Parathyroid adenoma (tissue), 2 donors: ENCODE measurements around the gene HELT.
"Not testable (repeated sequence)": the region's sequence is repeated elsewhere in the genome, so short reads cannot be mapped to it uniquely, and the experiment has no call there.

Experiments
- H2AFZ ChIP-seq: fragments of 300-600 bp; sonication (generic); one replicate; pipeline ENCODE4 v1.7.0; 2017; ENCODE audit warnings: antibody characterized with exemption, mild to moderate bottlenecking
- H3K27ac ChIP-seq: fragments of 300-600 bp; sonication (generic); one replicate; pipeline ENCODE4 v1.7.0; 2017
- H3K27me3 ChIP-seq: fragments of 300-600 bp; sonication (generic); one replicate; pipeline ENCODE4 v1.7.0; 2017; ENCODE audit warnings: low read length; ENCODE audit not compliant: control insufficient read depth, insufficient read depth
- H3K36me3 ChIP-seq: fragments of 300-600 bp; sonication (generic); one replicate; pipeline ENCODE4 v1.7.0; 2017; ENCODE audit warnings: low read length; ENCODE audit not compliant: control insufficient read depth, insufficient read depth
- H3K4me1 ChIP-seq: fragments of 300-600 bp; sonication (generic); one replicate; pipeline ENCODE4 v1.7.0; 2017; ENCODE audit warnings: control low read depth
- H3K4me2 ChIP-seq: fragments of 300-600 bp; sonication (generic); one replicate; pipeline ENCODE4 v1.7.0; 2017; ENCODE audit warnings: low read length
- H3K4me3 ChIP-seq: fragments of 300-600 bp; sonication (generic); one replicate; pipeline ENCODE4 v1.7.0; 2017; ENCODE audit warnings: low read depth, low read length
- H3K79me2 ChIP-seq: fragments of 300-600 bp; sonication (generic); one replicate; pipeline ENCODE4 v1.7.0; 2017; ENCODE audit warnings: control low read depth
- H3K9ac ChIP-seq: fragments of 300-600 bp; sonication (generic); one replicate; pipeline ENCODE4 v1.7.0; 2017; ENCODE audit warnings: mild to moderate bottlenecking
- H3K9me3 ChIP-seq: fragments of 300-600 bp; sonication (generic); one replicate; pipeline ENCODE4 v1.7.0; 2017; ENCODE audit warnings: low read length; ENCODE audit not compliant: control insufficient read depth
- TF ChIP-seq, protein P1 (sequence below): fragments of 300-600 bp; sonication (generic); IDR thresholded peaks from one replicate; pipeline ENCODE4 v1.7.0; 2017; ENCODE audit warnings: antibody characterized with exemption, mild to moderate bottlenecking
- donor health status: primary hyperparathyroidism.

Gene HELT, protein sequence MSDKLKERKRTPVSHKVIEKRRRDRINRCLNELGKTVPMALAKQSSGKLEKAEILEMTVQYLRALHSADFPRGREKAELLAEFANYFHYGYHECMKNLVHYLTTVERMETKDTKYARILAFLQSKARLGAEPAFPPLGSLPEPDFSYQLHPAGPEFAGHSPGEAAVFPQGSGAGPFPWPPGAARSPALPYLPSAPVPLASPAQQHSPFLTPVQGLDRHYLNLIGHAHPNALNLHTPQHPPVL

DNA sequence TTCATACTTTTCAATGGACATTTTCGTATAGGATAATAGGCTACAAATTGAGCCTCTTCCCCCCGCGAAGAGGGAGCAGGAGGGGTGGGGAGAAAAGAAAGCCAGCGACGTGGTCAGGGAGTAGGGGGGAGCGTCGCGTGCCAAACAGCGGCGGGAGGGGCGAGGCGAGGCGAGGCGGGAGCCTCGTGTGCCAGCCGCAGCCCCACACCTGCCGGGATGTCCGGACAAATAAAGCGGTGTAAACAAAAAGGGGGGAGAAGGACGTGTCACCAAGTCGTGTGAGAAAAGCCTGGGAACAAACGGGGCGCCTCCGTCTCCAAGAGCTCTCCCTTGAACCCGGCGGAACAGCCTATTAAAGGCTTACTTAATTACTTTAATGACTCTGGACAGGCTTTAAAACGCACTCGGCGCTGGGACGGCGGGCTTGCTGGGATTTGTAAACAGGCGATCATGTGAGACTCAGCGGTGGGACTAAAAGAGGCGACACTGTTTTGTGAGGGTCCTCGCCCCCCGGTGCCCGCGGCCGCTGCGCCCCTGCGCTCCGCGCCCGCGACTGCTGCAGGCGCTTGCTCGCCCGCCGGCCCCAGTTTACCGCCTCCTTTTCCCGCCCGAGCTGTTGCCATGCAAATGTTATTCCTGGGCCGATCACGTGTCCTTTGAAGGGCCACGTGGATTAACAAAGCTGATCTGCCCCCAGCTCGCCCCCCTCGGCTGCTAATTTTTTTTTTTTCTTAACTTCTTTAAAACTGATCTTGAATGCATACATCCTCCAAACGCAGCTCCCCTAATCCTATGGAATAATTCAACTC lies at the start of gene HELT:
TSS of gene HELT (plus strand) at position 527 of the 809 bp plus-strand sequence. CDS start 439 bp downstream, outside the sequence.
- Histone ChIP-seq H3K36me3 (no peaks in the 10 kb centered on the region), H3K27me3 (peaks cover 4% of the 10 kb centered on the region), H2AFZ (no peak within 1 kb of the TSS), H3K27ac (no peak within 1 kb of the TSS), H3K9me3 (no peaks in the 10 kb centered on the region), H3K4me3 (no peak within 1 kb of the TSS), H3K4me2 (no peak within 1 kb of the TSS), H3K79me2 (no peaks in the 10 kb centered on the region), H3K9ac (no peak within 1 kb of the TSS), H3K4me1 (no peaks in the 10 kb centered on the region)
- TF ChIP-seq, protein P1, sequence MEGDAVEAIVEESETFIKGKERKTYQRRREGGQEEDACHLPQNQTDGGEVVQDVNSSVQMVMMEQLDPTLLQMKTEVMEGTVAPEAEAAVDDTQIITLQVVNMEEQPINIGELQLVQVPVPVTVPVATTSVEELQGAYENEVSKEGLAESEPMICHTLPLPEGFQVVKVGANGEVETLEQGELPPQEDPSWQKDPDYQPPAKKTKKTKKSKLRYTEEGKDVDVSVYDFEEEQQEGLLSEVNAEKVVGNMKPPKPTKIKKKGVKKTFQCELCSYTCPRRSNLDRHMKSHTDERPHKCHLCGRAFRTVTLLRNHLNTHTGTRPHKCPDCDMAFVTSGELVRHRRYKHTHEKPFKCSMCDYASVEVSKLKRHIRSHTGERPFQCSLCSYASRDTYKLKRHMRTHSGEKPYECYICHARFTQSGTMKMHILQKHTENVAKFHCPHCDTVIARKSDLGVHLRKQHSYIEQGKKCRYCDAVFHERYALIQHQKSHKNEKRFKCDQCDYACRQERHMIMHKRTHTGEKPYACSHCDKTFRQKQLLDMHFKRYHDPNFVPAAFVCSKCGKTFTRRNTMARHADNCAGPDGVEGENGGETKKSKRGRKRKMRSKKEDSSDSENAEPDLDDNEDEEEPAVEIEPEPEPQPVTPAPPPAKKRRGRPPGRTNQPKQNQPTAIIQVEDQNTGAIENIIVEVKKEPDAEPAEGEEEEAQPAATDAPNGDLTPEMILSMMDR: no peak

DNA sequence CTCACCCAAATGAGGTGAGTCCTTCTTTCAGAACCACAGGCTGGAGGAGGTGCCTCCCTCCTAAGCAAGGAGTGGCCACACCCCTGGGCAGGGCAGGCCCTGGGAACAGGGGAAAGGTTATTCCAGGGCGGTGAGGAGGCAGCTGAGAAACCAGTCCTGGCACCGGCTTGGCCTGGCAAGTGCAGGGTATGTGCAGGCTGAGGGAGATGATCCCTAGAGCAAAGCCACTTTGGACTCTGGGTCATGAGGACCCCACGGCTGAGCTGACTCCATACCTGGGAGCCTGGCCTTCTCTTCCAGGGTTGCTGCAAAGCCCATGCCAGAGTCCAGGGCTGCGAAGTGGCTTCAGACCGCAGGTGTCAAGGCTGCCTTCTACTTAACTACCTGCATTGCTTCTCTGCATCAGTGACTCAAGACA lies 49.5 kb upstream of the HELT start:
- no peak overlapping the region for H3K9ac ChIP-seq
- no peak overlapping the region for H3K4me2 ChIP-seq

DNA sequence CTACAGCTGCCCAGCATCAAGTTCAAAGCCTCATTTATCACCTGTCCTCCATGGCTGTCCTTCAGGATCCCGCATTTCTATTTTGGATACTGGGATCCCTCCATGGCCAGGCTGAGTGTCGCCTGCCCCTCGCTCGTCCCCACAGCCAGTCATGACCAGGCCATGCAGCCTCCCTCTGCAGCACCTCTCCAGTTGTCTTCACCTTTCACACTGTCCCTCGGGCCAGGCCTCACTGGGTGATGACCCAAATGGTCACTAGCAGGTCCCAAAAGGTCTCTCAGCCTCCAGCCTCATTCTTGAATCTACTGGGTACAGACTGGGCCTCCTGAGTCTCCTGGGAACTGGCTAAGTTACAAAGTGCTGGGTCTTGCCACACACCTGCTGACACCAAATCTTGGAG lies 48.7 kb upstream of the HELT start:
- no peaks in the 10 kb centered on the region for H3K79me2 ChIP-seq

More for the DNA sequence above, 49.5 kb upstream of the HELT start:
- Histone ChIP-seq H3K27me3 (no peaks in the 10 kb centered on the region), H3K9me3 (no peaks in the 10 kb centered on the region), H3K36me3 (no peaks in the 10 kb centered on the region), H3K27ac (no peak overlapping the region), H2AFZ (no peak overlapping the region), H3K4me1 (no peaks in the 10 kb centered on the region), H3K79me2 (no peaks in the 10 kb centered on the region), H3K4me3 (no peak overlapping the region)
- TF ChIP-seq, protein P1: no peak

DNA sequence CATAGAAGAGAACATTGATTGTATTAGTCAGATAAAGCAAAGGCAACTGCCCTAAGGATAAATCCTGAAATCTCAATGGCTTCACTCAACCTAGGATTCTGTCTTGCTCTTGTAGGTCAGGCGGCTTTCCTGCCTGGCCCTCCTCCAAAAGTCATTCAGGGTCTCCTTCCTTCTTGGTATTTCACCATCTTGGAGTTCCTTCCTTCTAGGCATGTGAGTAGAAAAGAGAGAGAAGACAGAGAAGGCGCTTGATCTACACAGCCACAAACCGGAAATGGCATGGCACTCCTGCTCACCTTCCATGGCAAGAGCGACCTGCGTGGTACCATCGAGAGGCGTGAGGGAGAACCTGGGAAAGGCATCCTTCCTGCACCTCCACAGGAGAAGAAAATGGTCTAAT lies 45.3 kb upstream of the HELT start:
- H2AFZ ChIP-seq: no peak overlapping the region
- TF ChIP-seq, protein P1: no peak
- H3K4me2 ChIP-seq: no peak overlapping the region
- no peak overlapping the region for H3K4me3 ChIP-seq
- H3K9me3 ChIP-seq: no peaks in the 10 kb centered on the region
- H3K36me3 ChIP-seq: no peaks in the 10 kb centered on the region
- H3K27ac ChIP-seq: no peak overlapping the region
- H3K27me3 ChIP-seq: no peaks in the 10 kb centered on the region
- no peaks in the 10 kb centered on the region for H3K79me2 ChIP-seq
- no peaks in the 10 kb centered on the region for H3K4me1 ChIP-seq
- no peak overlapping the region for H3K9ac ChIP-seq

More for the DNA sequence above, 48.7 kb upstream of the HELT start:
- Histone ChIP-seq H3K9me3 (no peaks in the 10 kb centered on the region), H3K4me2 (no peak overlapping the region), H3K4me3 (no peak overlapping the region), H3K36me3 (no peaks in the 10 kb centered on the region), H3K27ac (no peak overlapping the region), H3K9ac (no peak overlapping the region), H3K27me3 (no peaks in the 10 kb centered on the region), H3K4me1 (no peaks in the 10 kb centered on the region), H2AFZ (no peak overlapping the region)
- TF ChIP-seq, protein P1: no peak

DNA sequence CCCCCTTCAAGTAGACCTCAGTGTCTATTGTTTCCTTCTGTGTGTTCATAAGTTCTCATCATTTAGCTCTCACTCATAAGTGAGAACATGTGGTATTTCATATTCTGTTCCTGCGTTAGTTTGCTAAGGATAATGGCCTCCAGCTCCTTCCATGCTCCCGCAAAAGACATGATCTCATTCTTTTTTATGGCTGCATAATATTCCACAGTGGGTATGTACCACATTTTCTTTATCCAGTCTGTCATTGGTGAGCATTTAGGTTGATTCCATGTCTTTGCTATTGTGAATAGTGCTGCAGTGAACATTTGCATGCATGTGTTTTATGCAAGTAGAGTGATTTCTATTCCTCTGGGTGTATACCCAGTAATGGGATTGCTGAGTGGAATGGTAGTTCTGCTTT lies 41.9 kb upstream of the HELT start:
- H3K4me3 ChIP-seq, H3K79me2 ChIP-seq, H3K27ac ChIP-seq, H3K4me1 ChIP-seq, H3K27me3 ChIP-seq, H3K4me2 ChIP-seq, H3K9ac ChIP-seq, H3K36me3 ChIP-seq, H2AFZ ChIP-seq, H3K9me3 ChIP-seq: not testable (repeated sequence)
